ENCODE measurements around the gene CHPT1.

DNA sequence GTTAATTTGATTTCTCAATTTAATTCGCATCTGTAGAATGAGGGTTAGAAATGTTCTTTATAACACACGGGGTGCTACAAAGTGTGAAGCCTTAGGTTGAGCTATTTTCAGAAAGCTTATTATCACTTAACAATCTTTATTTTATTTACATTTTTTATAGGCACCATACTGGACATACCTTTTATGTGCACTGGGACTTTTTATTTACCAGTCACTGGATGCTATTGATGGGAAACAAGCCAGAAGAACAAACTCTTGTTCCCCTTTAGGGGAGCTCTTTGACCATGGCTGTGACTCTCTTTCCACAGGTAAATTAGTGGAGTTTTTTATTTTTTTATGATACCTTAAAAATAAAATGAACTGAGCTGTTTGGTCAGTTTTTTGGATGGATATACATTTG lies 16.5 kb downstream of the CHPT1 start:
- TF ChIP-seq, protein P1, sequence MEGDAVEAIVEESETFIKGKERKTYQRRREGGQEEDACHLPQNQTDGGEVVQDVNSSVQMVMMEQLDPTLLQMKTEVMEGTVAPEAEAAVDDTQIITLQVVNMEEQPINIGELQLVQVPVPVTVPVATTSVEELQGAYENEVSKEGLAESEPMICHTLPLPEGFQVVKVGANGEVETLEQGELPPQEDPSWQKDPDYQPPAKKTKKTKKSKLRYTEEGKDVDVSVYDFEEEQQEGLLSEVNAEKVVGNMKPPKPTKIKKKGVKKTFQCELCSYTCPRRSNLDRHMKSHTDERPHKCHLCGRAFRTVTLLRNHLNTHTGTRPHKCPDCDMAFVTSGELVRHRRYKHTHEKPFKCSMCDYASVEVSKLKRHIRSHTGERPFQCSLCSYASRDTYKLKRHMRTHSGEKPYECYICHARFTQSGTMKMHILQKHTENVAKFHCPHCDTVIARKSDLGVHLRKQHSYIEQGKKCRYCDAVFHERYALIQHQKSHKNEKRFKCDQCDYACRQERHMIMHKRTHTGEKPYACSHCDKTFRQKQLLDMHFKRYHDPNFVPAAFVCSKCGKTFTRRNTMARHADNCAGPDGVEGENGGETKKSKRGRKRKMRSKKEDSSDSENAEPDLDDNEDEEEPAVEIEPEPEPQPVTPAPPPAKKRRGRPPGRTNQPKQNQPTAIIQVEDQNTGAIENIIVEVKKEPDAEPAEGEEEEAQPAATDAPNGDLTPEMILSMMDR (conservative IDR thresholded peaks at IDR 0.05; ENCODE audit: low read length): no peak
- TF ChIP-seq EZH2phosphoT487 (IDR thresholded peaks at IDR 0.05; ENCODE audit: borderline replicate concordance): no peak
